Non-pigmented ciliary epithelial cell (primary cell): ENCODE results near the gene RAPGEF1.
"Not testable (repeated sequence)": the region's sequence is repeated elsewhere in the genome, so short reads cannot be mapped to it uniquely, and the experiment has no call there.

Experiments used
- DNase-seq: peaks from one replicate; pipeline ENCODE4 v3.0.0-alpha.2; 2010; ENCODE audit warnings: low read depth

The RAPGEF1 gene

GRCh38 chr9:131559421-131560000 is 180.4 kb downstream of the RAPGEF1 start:
- DNase-seq: no peak

GRCh38 chr9:131557855-131558548 is 181.9 kb downstream of the RAPGEF1 start:
- DNase-seq: no peak

GRCh38 chr9:131555841-131556673 is 183.8 kb downstream of the RAPGEF1 start:
- DNase-seq: no peak

- DNase-seq: no peak
Observed at GRCh38 chr9:131554843-131555351, 185.0 kb downstream of the RAPGEF1 start.

GRCh38 chr9:131554087-131554842 is 185.6 kb downstream of the RAPGEF1 start:
- DNase-seq: no peak

- no peak for DNase-seq
Observed at GRCh38 chr9:131552030-131552429, 187.8 kb downstream of the RAPGEF1 start.

- not testable (repeated sequence) for DNase-seq
Observed at GRCh38 chr9:131550465-131550864, 189.4 kb downstream of the RAPGEF1 start.

GRCh38 chr9:131549186-131549585 is 190.7 kb downstream of the RAPGEF1 start:
- DNase-seq: not testable (repeated sequence)

GRCh38 chr9:131546336-131547084 is 193.4 kb downstream of the RAPGEF1 start:
- DNase-seq: no peak

GRCh38 chr9:131545786-131546335 is 194.0 kb downstream of the RAPGEF1 start:
- no peak for DNase-seq

- DNase-seq: no peak
Observed at GRCh38 chr9:131545003-131545785, 194.7 kb downstream of the RAPGEF1 start, which contains the start of gene PRRT1B. TSS of gene PRRT1B (plus strand) at chr9:131545523. CDS start at chr9:131545616, 93 bp downstream.

GRCh38 chr9:131543141-131543540 is 196.7 kb downstream of the RAPGEF1 start:
- no peak for DNase-seq

- no peak for DNase-seq
Observed at GRCh38 chr9:131539223-131539923, 200.5 kb downstream of the RAPGEF1 start.

- DNase-seq: no peak
Observed at GRCh38 chr9:131537946-131538345, 201.9 kb downstream of the RAPGEF1 start.

GRCh38 chr9:131534721-131535237 is 205.1 kb downstream of the RAPGEF1 start:
- DNase-seq: no peak

GRCh38 chr9:131530920-131531832 is 208.7 kb downstream of the RAPGEF1 start, which contains the start of gene UCK1:
TSS of gene UCK1 (minus strand) at chr9:131531263. CDS start at chr9:131531174, 89 bp downstream.
- no peak for DNase-seq

GRCh38 chr9:131530546-131530919 is 209.3 kb downstream of the RAPGEF1 start:
- no peak for DNase-seq
